Esophagus muscularis mucosa (tissue), 4 donors: Measurements from ENCODE around the gene DNAJB13. TPM values are rescaled to one million over a fixed set of nuclear protein-coding genes. Genes with fewer than 3 reads are reported as not detected.

Source experiments
- DNase-seq: peaks from one replicate; pipeline ENCODE4 v3.0.0-alpha.2; 2017; ENCODE audit errors: extremely low spot score
- H3K27ac ChIP-seq, 4 donors: fragments of 200-600 bp; sonication (generic); replicated peaks in 1 of 4; 1 replicate in 3 of 4; 2 replicates in 1 of 4; pipeline ENCODE4 v1.5.1; 2016 to 2019; ENCODE audit warnings: mild to moderate bottlenecking in 1 of 4
- H3K27me3 ChIP-seq, 4 donors: fragments of 200-600 bp; sonication (generic); one replicate each; pipeline versions ENCODE4 v1.5.1 to v1.6.0; 2016 to 2019
- H3K36me3 ChIP-seq, 4 donors: fragments of 200-600 bp; sonication (generic); one replicate each; pipeline ENCODE4 v1.5.1; 2016 to 2019
- H3K4me1 ChIP-seq, 4 donors: fragments of 200-600 bp; sonication (generic); one replicate each; pipeline ENCODE4 v1.5.1; 2016 to 2019
- H3K4me3 ChIP-seq, 4 donors: fragments of 200-600 bp; sonication (generic); 1 replicate in 2 of 4; 2 replicates in 2 of 4; pipeline ENCODE4 v1.5.1; 2016 to 2019; ENCODE audit warnings: mild to moderate bottlenecking in 4 of 4, moderate library complexity in 1 of 4
- H3K9me3 ChIP-seq, 4 donors: fragments of 200-600 bp; sonication (generic); 1 replicate in 3 of 4; 2 replicates in 1 of 4; pipeline ENCODE4 v1.5.1; 2016 to 2019
- CTCF ChIP-seq, 3 experiments: fragments of 200-600 bp in 2 of 3; fragments of 450-650 bp in 1 of 3; sonication (generic) in 2 of 3; IDR thresholded peaks; one replicate each; pipeline ENCODE4 v1.5.1; 2017 to 2019; ENCODE audit warnings: antibody characterized with exemption in 3 of 3, mild to moderate bottlenecking in 2 of 3, moderate library complexity in 1 of 3
- EP300 ChIP-seq: sonication (generic); formaldehyde crosslinking; IDR thresholded peaks from one replicate; pipeline ENCODE4 v1.6.1; 2017; ENCODE audit warnings: antibody characterized with exemption
- POLR2A ChIP-seq: fragments of 450-650 bp; IDR thresholded peaks from one replicate; pipeline ENCODE4 v1.6.1; 2017; ENCODE audit warnings: antibody characterized with exemption, moderate library complexity, mild to moderate bottlenecking, low read depth
- POLR2AphosphoS5 ChIP-seq, 2 donors: sonication (generic); formaldehyde crosslinking; IDR thresholded peaks; one replicate each; pipeline ENCODE4 v1.6.1; 2017; ENCODE audit warnings: antibody characterized with exemption in 2 of 2
- WGBS: methylation state at CpG from one replicate; pipeline ENCODE4 v1.1.5; 2018; 5-methylcytosine and 5-hydroxymethylcytosine counted together
- intact Hi-C: fragments of 100-400 bp; cut with DNase I; formaldehyde crosslinking; loops from one replicate; pipeline ENCODE4 v1.15.1; 2023
- total RNA-seq, 4 donors: library from RNA; depleted of rRNA; stranded (reverse); fragments of >200 nt; gene quantifications; one replicate each; pipeline versions ENCODE4 v1.1.0 to v1.2.1, GENCODE V29; 2016

The DNAJB13 gene
- total RNA-seq, 4 donors from 2014 or later = not detected

GRCh38 chr11:74011360-74012073 lies 60.7 kb downstream of the DNAJB13 start:
- Histone ChIP-seq H3K27ac (no peak overlapping the region), H3K36me3 (peaks cover 0 to 44% (median 17%) of the 10 kb centered on the region in 4 donors), H3K4me1 (peaks cover 5 to 16% (median 8%) of the 10 kb centered on the region in 4 donors), H3K4me3 (no peak overlapping the region), H3K27me3 (no peaks in the 10 kb centered on the region), H3K9me3 (no peaks in the 10 kb centered on the region)
- intact Hi-C loops = no loop called here
- 89% methylated on average over 8 of the region's 8 CpGs for WGBS
- DNase-seq = no peak
- no peak for TF ChIP-seq CTCF (IDR thresholded peaks at IDR 0.05)
- no peak for TF ChIP-seq POLR2A
- no peak for TF ChIP-seq EP300
- TF ChIP-seq POLR2AphosphoS5 (IDR thresholded peaks at IDR 0.05) = no peak

GRCh38 chr11:74012074-74012809 lies 61.4 kb downstream of the DNAJB13 start:
- Histone ChIP-seq H3K4me1 (peaks cover 5 to 16% (median 8%) of the 10 kb centered on the region in 4 donors), H3K27me3 (no peaks in the 10 kb centered on the region), H3K4me3 (no peak overlapping the region), H3K9me3 (no peaks in the 10 kb centered on the region), H3K27ac (no peak overlapping the region), H3K36me3 (peaks cover 0 to 51% (median 20%) of the 10 kb centered on the region in 4 donors)
- TF ChIP-seq POLR2AphosphoS5 (IDR thresholded peaks at IDR 0.05) (no peak), EP300 (no peak), POLR2A (no peak), CTCF (IDR thresholded peaks at IDR 0.05) (no peak)
- WGBS = 91% methylated on average over 14 of the region's 14 CpGs
- no peak for DNase-seq
- intact Hi-C loops = no loop called here

GRCh38 chr11:74013141-74013540 lies 62.3 kb downstream of the DNAJB13 start:
- H3K9me3 ChIP-seq = no peaks in the 10 kb centered on the region
- no peak for DNase-seq
- no peaks in the 10 kb centered on the region for H3K27me3 ChIP-seq
- peaks cover 0 to 56% (median 20%) of the 10 kb centered on the region in 4 donors for H3K36me3 ChIP-seq
- H3K27ac ChIP-seq = no peak overlapping the region
- H3K4me1 ChIP-seq = peaks cover 11 to 22% (median 14%) of the 10 kb centered on the region in 4 donors
- TF ChIP-seq POLR2A (no peak), POLR2AphosphoS5 (IDR thresholded peaks at IDR 0.05) (no peak), EP300 (no peak), CTCF (IDR thresholded peaks at IDR 0.05) (no peak)
- no peak overlapping the region for H3K4me3 ChIP-seq
- 95% methylated on average over 8 of the region's 8 CpGs for WGBS
- intact Hi-C loops = no loop called here

- 79% methylated on average over 2 of the region's 2 CpGs for WGBS
- intact Hi-C loops = no loop called here
- TF ChIP-seq POLR2A (no peak), CTCF (IDR thresholded peaks at IDR 0.05) (no peak), POLR2AphosphoS5 (IDR thresholded peaks at IDR 0.05) (no peak), EP300 (no peak)
- DNase-seq = no peak
- Histone ChIP-seq H3K4me3 (no peak overlapping the region), H3K27ac (no peak overlapping the region), H3K4me1 (peaks cover 26 to 34% (median 29%) of the 10 kb centered on the region in 4 donors), H3K27me3 (no peaks in the 10 kb centered on the region), H3K36me3 (peaks cover 0 to 57% (median 20%) of the 10 kb centered on the region in 4 donors), H3K9me3 (no peaks in the 10 kb centered on the region)
These were observed 64.1 kb downstream of the DNAJB13 start for GRCh38 chr11:74014880-74015279.
